ENCODE data around the gene GET4.

- TF ChIP-seq, protein P1, sequence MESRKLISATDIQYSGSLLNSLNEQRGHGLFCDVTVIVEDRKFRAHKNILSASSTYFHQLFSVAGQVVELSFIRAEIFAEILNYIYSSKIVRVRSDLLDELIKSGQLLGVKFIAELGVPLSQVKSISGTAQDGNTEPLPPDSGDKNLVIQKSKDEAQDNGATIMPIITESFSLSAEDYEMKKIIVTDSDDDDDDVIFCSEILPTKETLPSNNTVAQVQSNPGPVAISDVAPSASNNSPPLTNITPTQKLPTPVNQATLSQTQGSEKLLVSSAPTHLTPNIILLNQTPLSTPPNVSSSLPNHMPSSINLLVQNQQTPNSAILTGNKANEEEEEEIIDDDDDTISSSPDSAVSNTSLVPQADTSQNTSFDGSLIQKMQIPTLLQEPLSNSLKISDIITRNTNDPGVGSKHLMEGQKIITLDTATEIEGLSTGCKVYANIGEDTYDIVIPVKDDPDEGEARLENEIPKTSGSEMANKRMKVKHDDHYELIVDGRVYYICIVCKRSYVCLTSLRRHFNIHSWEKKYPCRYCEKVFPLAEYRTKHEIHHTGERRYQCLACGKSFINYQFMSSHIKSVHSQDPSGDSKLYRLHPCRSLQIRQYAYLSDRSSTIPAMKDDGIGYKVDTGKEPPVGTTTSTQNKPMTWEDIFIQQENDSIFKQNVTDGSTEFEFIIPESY (IDR thresholded peaks at IDR 0.05; ENCODE audit: borderline replicate concordance, low read depth) = no peak
- TF ChIP-seq GABPA (IDR thresholded peaks at IDR 0.05; ENCODE audit: low read depth) (no peak), JUND (IDR thresholded peaks at IDR 0.05) (no peak), RXRA (IDR thresholded peaks at IDR 0.05; ENCODE audit: borderline replicate concordance, low read depth) (no peak), POLR2AphosphoS5 (IDR thresholded peaks at IDR 0.05; ENCODE audit: low read depth, low read length) (no peak)
These were observed 22.7 kb downstream of the GET4 start for GRCh38 chr7:898855-899681.
